Large intestine (tissue), 3 donors: ENCODE measurements around the gene MLST8. TPM values are rescaled to one million over a fixed set of nuclear protein-coding genes. Genes with fewer than 3 reads are reported as not detected.

Source experiments
- DNase-seq, 2 donors: peaks; one replicate each; pipeline versions ENCODE4 v3.0.0 to v3.0.0-alpha.2; 2013
- H3K27ac ChIP-seq: one replicate; pipeline ENCODE4 v1.5.1; 2013; ENCODE audit warnings: low read length
- H3K27me3 ChIP-seq: 2 replicates; pipeline ENCODE4 v1.6.1; 2013; ENCODE audit warnings: low read length; ENCODE audit not compliant: control insufficient read depth, insufficient read depth
- H3K36me3 ChIP-seq: 2 replicates; pipeline ENCODE4 v1.6.1; 2013; ENCODE audit warnings: low read length; ENCODE audit not compliant: control insufficient read depth, insufficient read depth
- H3K4me1 ChIP-seq: one replicate; pipeline ENCODE4 v1.6.1; 2013; ENCODE audit warnings: low read length; ENCODE audit not compliant: control insufficient read depth, insufficient read depth
- H3K4me3 ChIP-seq: one replicate; pipeline ENCODE4 v1.5.1; 2013; ENCODE audit warnings: low read length
- H3K9me3 ChIP-seq: one replicate; pipeline ENCODE4 v1.6.1; 2013; ENCODE audit warnings: mild to moderate bottlenecking, low read depth, low read length, moderate library complexity; ENCODE audit not compliant: control insufficient read depth
- WGBS: methylation state at CpG from one replicate; pipeline ENCODE4 v1.1.5; 2013; ENCODE audit warnings: low lambda C conversion rate; ENCODE audit not compliant: insufficient coverage; 5-methylcytosine and 5-hydroxymethylcytosine counted together
- polyA plus RNA-seq: library from polyadenylated mRNA; unstranded; fragments of 120-200 nt; gene quantifications from one replicate; pipeline ENCODE4 v1.2.1, GENCODE V29; 2013

The MLST8 gene
- polyA plus RNA-seq, 1 donor: 40.0 TPM

DNA sequence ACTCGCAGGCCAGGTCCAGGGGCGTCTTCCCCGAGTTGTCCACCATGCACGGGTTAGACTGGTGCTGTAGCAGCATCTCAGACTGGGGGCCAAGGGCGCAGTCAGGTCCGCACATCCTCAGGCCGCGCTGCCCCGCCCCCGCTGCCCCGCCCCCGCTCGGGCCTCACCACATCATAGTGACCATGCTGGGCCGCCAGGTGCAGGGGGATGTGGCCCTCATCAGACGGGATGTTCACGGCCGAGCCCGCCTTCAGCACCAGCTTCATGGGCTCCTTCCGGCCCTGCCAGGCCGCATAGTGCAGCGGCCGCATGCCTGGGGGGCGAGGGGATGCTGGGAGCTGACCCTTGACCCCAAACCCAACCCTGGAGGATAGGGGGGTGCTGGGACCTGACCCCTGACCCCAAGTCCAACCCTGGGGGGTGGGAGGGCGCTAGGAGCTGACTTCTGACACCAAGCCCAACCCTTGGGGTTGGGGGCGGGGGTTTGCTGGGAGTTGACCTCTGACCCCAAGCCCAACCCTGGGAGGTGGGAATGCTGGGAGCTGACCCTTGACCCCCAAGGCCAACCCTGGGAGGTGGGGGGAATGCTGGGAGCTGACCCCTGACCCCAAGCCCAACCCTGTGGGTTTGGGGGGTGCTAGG lies 15.9 kb upstream of the MLST8 start:
- no peak overlapping the region for H3K27ac ChIP-seq
- H3K36me3 ChIP-seq: no peaks in the 10 kb centered on the region
- DNase-seq: no peak
- H3K4me1 ChIP-seq: no peaks in the 10 kb centered on the region
- no peak overlapping the region for H3K4me3 ChIP-seq
- no CpG with 5 or more reads among the region's 25 CpGs for whole genome bisulfite sequencing
- no peaks in the 10 kb centered on the region for H3K9me3 ChIP-seq
- peaks cover 10% of the 10 kb centered on the region for H3K27me3 ChIP-seq

DNA sequence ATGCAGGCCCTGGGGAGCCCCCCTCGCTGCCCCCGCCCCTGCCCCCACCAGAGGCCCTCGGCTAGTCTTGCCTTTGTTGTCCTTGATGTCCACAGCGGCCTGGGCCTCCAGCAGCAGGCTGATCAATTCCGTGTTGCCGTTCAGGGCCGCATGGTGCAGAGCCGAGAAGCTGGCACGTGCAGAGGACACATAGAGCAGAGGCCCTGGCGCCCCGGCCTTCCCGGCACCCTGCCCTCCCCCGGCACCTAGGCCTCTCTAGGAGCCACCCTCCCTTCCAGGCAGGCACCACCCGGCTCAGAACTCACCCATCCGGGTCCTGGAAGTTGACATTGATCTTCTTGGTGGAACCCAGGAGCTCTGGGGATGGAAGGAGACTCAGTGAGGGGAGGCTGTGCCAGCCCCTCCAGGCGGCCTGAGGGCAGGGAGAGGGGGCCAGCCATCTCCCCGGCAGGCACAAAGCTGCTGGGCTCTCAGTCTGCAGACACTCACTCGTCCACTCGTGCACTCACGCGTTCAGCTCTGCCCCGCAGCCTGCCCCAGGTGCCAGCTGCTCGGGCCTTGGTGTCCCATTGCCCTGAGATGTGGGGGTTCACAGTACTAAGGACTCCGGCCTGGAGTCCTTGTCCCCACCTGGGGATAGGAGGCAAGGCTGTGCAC lies 15.1 kb upstream of the MLST8 start:
- no peaks in the 10 kb centered on the region for H3K9me3 ChIP-seq
- no peak overlapping the region for H3K27ac ChIP-seq
- DNase-seq: no peak
- no CpG with 5 or more reads among the region's 24 CpGs for WGBS
- H3K27me3 ChIP-seq: peaks cover 17% of the 10 kb centered on the region
- H3K36me3 ChIP-seq: no peaks in the 10 kb centered on the region
- peaks cover 6% of the 10 kb centered on the region for H3K4me1 ChIP-seq
- no peak overlapping the region for H3K4me3 ChIP-seq

DNA sequence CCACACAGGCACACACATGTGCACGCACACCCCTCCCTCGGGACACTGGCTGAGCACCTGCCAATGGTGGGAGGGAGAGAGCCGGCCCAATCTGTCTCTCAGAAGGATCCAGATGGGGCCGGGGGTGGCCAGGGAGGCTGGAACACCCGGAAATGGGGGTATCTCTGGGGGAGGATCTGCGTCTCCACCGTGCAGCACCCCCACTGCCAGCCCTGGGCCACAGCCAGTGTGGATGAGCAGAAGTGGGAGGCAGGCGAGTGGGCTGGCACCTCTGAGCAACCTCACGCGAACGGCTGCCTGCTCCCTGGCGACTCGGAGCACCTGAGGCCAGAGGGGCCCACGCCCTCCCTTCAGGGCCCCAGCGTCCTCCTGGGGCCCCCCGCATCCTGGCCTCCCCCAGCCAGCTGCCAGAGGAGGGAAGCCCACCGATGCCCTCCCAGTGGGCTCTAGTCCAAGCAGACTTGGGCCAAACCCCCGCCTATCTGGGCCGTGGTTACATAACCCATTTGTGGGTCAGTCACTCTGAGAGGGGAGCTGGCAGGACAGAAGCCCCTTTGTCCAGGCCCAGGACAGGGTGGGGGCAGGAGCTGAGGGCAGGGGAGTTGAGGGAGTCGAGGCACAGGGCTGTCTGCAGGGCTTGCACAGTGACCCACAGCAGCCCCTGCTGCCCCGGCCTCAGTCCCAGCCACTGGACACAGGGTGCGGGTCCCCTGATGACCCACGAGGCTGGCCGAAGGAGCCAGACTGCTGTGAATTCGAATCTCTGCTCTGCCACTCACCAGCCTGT lies 14.4 kb upstream of the MLST8 start:
- Histone ChIP-seq H3K4me3 (no peak overlapping the region), H3K27me3 (peaks cover 24% of the 10 kb centered on the region), H3K36me3 (no peaks in the 10 kb centered on the region), H3K9me3 (peaks cover 3% of the 10 kb centered on the region), H3K27ac (no peak overlapping the region), H3K4me1 (peaks cover 13% of the 10 kb centered on the region)
- DNase-seq: no peak
- WGBS: no CpG with 5 or more reads among the region's 25 CpGs

DNA sequence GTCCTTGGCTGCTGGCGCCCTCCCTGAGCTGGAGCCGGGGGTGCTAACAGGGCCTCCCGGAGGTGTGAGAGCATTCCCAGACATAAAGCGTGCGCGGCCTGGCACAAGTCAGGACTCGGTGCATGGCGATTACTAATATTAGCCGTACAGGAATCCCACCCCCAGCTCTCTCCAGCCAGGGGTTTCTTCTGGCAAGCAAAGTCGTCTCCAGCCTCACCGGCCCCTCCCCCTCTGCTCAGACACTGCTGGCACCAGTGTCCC lies 13.9 kb upstream of the MLST8 start:
- no peak overlapping the region for H3K4me3 ChIP-seq
- no CpG with 5 or more reads among the region's 11 CpGs for WGBS
- H3K27ac ChIP-seq: no peak overlapping the region

DNA sequence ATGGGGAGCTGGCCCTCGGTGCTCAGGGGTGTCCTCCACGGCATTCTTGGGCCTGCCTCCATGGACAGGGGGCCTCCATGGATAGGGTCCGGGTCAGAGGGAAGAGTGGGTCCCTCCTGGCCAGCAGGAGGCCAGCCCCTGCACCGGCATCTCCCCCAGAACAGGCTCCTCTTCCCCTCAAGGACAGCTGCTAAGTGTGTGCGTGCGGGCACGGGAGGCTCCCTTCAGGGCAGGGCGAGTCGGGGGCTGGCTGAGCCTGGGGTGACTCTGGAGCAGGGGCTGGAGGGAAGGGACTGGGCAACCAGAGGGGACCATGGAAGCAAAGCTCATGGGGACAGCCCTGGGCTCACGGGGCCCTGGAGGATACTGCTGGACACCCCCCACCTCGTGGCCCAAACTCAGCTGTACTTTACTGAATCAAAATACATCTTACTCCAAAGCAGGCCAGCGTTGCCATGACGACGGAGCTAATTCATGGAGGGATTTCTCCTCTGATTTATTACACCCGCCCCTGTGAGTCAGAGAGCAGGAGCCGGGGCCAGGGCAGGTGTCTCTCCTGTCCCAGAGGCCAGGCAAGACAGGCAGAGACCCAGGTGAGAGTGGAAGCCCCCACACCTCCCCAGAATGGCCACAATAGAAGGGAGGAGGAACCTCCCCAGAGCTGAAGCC lies 11.0 kb upstream of the MLST8 start:
- no peak for DNase-seq
- no peak overlapping the region for H3K27ac ChIP-seq
- H3K4me1 ChIP-seq: peaks cover 13% of the 10 kb centered on the region
- no peak overlapping the region for H3K4me3 ChIP-seq
- peaks cover 6% of the 10 kb centered on the region for H3K9me3 ChIP-seq
- WGBS: no CpG with 5 or more reads among the region's 16 CpGs
- H3K36me3 ChIP-seq: no peaks in the 10 kb centered on the region
- peaks cover 50% of the 10 kb centered on the region for H3K27me3 ChIP-seq

More for the DNA sequence above, 13.9 kb upstream of the MLST8 start:
- Histone ChIP-seq H3K9me3 (peaks cover 3% of the 10 kb centered on the region), H3K4me1 (peaks cover 13% of the 10 kb centered on the region), H3K36me3 (no peaks in the 10 kb centered on the region), H3K27me3 (peaks cover 25% of the 10 kb centered on the region)
- no peak for DNase-seq

DNA sequence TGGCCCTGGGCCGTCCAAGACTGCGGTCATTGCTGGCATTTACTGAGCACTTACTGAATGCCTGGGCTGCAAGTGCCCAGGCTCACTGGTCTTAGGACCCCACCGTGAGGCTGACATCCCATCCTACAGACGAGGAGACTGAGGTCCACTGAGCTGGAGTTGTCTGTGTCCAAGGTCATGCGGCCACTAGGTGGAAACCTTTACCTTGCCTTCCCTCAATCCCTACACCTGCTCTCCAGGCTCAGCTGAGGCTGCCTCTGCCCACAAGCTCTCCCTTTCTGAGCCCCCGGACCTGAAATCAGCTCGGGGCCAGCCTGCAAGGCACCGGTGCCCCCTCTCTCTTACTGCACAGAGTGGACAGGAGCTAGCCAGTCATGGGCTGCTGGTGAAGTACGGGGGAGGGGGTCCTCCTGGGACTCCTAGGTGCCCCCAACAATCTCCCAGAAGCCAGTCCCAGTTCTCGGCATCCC lies 10.4 kb upstream of the MLST8 start:
- peaks cover 6% of the 10 kb centered on the region for H3K9me3 ChIP-seq
- no peaks in the 10 kb centered on the region for H3K36me3 ChIP-seq
- peaks cover 55% of the 10 kb centered on the region for H3K27me3 ChIP-seq
- no peak overlapping the region for H3K4me3 ChIP-seq
- peak; percentile 48 to 53 for DNase-seq
- no CpG with 5 or more reads among the region's 10 CpGs for WGBS
- H3K4me1 ChIP-seq: peaks cover 13% of the 10 kb centered on the region
- H3K27ac ChIP-seq: no peak overlapping the region

DNA sequence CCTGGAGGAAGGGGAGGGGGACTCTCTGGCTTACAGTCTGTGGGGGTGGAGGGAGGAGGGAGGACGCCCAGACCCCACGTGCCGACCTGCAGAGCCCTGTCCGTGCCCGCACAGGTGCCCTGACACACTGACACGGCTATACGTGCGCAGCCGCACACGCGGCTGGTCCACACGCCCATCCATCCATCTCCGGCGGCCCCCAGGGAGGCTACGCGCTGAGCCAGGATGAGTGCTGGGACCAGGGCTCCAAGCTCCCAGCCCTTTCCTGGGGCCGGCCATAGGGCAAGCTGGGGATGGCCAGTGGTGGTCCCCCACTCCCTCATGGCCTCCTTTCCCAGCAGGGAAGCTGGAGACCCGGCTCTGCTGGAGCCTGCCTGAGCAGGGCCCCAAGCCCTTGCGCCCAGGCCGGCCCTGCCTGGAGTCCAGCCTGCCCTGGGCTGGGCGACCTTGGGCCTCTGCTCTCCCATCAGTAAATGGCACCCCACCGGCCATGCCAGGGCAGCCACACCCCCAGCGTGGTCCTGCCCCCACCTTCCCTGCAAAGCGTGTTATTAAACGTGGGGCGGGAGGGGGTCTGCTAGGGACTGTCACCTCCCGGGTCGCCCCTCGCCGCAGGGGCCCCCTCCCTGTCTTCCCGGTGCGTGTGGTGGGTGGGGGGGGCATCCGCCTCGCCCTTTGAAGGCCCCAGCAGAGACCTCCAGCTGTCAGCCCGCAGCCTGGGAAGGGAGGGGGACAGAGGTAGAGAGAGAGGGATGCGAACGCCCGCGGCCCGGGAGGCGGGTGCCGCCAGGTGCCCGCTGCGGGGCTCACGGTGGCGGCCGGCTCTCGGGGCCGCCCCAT lies 9.7 kb upstream of the MLST8 start:
- peaks cover 62% of the 10 kb centered on the region for H3K27me3 ChIP-seq
- no peak overlapping the region for H3K27ac ChIP-seq
- DNase-seq: no peak
- H3K9me3 ChIP-seq: peaks cover 6% of the 10 kb centered on the region
- peaks cover 13% of the 10 kb centered on the region for H3K4me1 ChIP-seq
- H3K4me3 ChIP-seq: peak overlapping the region; percentile 3
- no CpG with 5 or more reads among the region's 49 CpGs for WGBS
- H3K36me3 ChIP-seq: no peaks in the 10 kb centered on the region

DNA sequence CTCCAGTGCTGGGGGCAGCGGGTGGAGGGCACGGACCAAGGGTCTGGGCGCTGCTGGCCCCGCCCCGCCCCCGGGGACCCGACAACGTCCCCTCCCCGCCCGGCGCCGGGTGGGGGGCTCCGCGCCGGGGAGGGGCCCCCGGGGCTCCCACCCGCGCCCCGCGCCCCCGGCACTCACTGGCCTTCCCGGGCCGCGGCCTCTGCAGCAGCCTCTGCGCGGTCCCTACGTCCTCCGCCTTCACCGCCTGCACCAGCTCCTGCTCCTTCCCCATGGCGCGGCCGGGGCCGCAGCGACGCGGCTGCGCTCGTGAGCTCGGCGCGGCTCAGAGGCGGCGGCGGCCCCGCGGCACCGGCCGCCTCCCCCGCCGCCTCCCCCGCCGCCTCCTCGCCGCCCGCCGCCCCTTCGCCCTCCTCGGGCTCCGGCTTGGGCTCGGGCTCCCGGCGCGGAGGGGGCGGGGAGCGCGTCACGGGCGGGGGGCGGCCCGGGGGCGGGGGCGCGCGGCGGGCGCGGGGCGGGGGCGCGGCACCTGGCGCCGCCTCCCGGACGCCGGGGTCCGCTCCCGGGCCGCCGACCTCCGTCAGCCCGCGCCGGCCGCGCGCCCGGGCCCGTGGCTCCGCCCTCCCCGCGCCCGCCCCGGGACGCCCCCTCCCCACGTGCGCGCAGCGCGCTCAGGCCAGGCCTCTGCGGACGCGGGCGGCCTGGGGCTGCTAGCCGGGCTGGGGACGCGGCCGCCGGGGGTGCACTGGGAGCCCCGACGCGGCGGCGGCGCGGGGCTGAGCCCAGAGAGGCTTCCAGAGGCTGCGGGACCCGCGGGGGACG lies 8.9 kb upstream of the MLST8 start, which contains the start of gene CASKIN1:
CASKIN1 (minus strand) TSS at position 444 of the 819 bp plus-strand sequence; CDS start at position 271, 173 bp downstream.
- no peak for DNase-seq
- Histone ChIP-seq H3K27ac (no peak within 1 kb of the TSS), H3K9me3 (peaks cover 6% of the 10 kb centered on the region), H3K27me3 (peaks cover 64% of the 10 kb centered on the region), H3K36me3 (no peaks in the 10 kb centered on the region), H3K4me1 (peaks cover 13% of the 10 kb centered on the region), H3K4me3 (peak within 1 kb of the TSS; percentile 3)
- WGBS: no CpG with 5 or more reads among the region's 129 CpGs

DNA sequence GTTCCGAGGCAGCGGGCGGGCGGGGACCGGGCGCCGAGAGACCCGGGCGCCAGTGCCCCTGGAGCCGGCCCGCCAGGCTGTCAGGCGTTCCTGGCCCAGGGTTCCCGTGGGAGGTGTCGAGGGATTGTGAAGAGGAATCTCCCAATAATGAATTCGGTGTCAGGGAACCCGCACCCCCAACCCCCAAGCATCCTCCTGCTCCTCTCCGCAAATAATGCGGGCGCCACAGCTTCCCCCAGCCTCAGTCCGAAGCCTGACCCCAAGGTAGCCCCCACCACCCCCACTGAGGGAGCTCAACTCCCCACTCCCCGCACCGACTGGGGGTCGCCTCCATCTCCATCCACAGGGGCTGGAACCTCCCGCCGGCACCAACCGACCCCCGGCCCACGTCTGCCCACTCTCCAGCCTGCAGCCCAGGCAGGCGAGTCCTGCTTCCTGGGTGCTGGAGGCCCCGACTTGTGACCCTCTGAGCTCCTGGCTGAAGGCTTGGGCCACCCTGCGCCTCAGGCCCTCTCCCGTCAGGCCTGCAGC lies 8.2 kb upstream of the MLST8 start:
- H3K9me3 ChIP-seq: peaks cover 6% of the 10 kb centered on the region
- no peak for DNase-seq
- no peaks in the 10 kb centered on the region for H3K36me3 ChIP-seq
- peaks cover 13% of the 10 kb centered on the region for H3K4me1 ChIP-seq
- H3K4me3 ChIP-seq: no peak overlapping the region
- WGBS: no CpG with 5 or more reads among the region's 32 CpGs
- peaks cover 64% of the 10 kb centered on the region for H3K27me3 ChIP-seq
- H3K27ac ChIP-seq: no peak overlapping the region
